ENCODE data around the gene LAGE3.
A peak's percentile ranks its signal among the peaks of the same experiment; 100 is the strongest.

Gene LAGE3

DNA sequence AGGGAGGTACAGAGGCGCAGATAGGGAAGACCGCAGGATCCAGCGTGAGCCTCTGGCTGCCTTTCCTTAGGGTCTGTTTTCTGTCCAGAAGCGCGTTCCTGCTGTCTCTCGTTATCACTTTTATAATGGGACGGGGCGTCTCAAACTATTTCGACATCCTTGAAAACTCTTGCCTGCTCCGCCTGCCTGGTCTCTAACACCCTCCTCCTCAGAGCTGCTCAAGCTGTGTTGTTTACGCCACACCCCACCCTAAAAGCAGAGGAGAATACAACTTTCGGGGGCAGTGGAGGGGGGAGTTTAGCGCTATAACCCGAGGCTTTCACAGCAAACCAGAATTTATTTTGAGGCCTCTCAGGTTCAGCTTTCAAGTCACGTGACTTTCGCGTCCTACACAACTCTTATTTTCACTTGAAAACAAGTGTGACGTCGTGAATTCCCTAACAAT is 37.6 kb upstream of the LAGE3 start:
- peak overlapping the region; percentile 11 to 48 for H3K4me3 ChIP-seq (replicated peaks in 1 of 2; ENCODE audit: low read depth in 2 of 2, low read length in 2 of 2)
- TF ChIP-seq, protein P1, sequence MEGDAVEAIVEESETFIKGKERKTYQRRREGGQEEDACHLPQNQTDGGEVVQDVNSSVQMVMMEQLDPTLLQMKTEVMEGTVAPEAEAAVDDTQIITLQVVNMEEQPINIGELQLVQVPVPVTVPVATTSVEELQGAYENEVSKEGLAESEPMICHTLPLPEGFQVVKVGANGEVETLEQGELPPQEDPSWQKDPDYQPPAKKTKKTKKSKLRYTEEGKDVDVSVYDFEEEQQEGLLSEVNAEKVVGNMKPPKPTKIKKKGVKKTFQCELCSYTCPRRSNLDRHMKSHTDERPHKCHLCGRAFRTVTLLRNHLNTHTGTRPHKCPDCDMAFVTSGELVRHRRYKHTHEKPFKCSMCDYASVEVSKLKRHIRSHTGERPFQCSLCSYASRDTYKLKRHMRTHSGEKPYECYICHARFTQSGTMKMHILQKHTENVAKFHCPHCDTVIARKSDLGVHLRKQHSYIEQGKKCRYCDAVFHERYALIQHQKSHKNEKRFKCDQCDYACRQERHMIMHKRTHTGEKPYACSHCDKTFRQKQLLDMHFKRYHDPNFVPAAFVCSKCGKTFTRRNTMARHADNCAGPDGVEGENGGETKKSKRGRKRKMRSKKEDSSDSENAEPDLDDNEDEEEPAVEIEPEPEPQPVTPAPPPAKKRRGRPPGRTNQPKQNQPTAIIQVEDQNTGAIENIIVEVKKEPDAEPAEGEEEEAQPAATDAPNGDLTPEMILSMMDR (IDR thresholded peaks at IDR 0.05; ENCODE audit: low read depth, low read length), result no peak
- peak; percentile 61 to 92 for DNase-seq (ENCODE audit: low read depth in 2 of 2)

DNA sequence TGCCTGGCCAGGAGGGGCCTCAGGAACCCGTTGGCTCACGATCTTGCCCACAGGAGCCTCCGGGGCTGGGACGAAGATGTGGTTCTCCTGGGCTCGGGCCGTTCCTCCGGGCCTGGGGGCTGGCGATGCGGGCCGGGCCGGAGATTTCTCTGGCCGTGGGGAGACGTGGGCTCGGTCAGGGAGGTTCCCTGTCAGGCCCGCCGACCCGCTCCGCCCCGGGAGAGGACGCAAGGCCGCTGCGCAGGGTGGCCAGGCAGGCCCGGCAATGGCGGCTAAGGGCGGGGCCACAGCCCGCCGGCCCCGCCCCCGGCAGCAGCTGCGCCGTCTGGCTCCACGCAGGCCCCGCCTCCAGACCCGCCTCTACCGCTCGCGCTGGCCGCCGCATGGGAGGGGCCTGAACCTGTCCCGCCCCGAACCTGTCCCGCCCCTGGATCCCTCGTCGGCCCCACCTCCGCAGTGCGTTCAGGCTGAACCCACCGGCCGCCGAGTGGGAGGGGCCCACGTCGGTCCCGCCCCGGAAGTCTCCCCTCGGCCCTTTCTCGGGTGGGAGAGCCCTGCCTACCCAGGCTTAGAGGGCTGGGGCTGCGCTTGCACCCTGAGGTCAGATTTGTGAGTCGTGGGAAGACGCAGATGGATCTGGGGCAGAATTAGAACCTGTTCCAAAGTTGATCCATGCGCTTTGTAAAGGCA is 37.0 kb upstream of the LAGE3 start, which contains the start of gene FAM3A:
FAM3A (minus strand) TSS at position 267 of the 690 bp plus-strand sequence. CDS start 460 bp downstream, outside the sequence.
- TF ChIP-seq, protein P1 (IDR thresholded peaks at IDR 0.05; ENCODE audit: low read depth, low read length), result no peak
- H3K4me3 ChIP-seq (replicated peaks in 1 of 2; ENCODE audit: low read depth in 2 of 2, low read length in 2 of 2), result peak within 1 kb of the TSS; percentile 60 to 66
- peak; percentile 86 to 94 for DNase-seq (ENCODE audit: low read depth in 2 of 2)

DNA sequence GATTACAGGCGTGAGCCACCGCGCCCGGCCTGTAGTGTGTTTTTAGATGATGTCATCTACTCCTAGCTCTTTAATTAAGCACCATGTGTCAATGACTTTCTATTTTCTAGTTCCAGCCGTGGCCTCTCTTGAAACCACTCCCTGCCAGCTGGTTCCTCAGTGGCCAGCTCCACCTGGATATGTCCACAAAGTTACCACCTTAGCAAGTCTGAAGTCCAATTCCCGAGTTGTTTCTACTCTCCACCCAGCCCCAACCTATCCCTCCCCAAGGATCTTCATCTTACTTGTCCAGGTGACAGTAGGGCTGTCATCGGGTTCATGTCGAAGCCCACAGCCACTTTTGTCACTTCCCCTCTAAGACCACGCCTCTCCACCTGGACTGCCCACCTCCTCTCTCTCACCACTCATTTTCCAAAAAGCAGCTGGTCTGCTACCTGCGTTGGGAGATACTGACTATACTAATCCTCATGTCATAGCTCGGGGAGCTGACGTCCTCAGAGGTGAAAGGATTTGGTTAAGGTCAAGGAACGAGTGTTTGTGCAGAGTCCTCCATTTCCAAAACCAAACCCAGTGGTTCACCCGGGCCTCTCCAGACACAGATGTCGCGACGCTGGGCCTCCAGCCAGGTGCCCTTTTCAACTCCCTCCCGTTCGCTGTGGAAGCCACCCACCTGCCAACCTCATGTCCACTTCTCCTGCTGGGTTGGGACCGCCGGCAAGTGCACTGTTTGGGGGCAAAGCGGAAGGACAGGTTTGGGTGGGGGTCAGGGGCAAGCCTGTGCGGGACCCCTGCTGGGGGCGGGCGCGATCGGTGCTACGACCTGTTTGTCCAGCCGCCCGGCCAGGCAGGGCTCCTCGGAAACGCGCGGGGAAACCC is 36.2 kb upstream of the LAGE3 start:
- no peak for DNase-seq (ENCODE audit: low read depth in 2 of 2)
- TF ChIP-seq, protein P1 (IDR thresholded peaks at IDR 0.05; ENCODE audit: low read depth, low read length), result no peak
- peak overlapping the region; percentile 60 to 66 for H3K4me3 ChIP-seq (replicated peaks in 1 of 2; ENCODE audit: low read depth in 2 of 2, low read length in 2 of 2)

DNA sequence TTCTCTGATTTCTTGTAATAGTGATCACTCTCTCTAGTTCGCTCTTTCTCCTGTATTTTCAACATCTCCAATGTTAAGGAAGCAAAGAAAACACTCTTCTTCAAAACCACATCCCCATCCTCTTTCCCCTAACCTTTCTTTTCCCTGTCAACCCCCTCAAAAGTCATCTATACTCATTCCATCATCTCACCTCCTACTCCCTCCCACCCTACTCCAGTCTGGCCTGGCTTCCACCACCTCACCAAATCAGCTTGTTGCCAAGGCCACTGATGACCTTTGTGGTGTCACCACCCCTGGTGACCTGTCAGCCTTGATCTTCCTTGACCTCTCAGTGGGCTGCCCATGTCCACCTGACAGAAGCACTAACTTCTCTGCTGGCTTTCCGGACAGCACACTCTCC is 34.6 kb upstream of the LAGE3 start:
- no peak for DNase-seq (ENCODE audit: low read depth in 2 of 2)
- TF ChIP-seq, protein P1 (IDR thresholded peaks at IDR 0.05; ENCODE audit: low read depth, low read length), result no peak
- H3K4me3 ChIP-seq (replicated peaks in 1 of 2; ENCODE audit: low read depth in 2 of 2, low read length in 2 of 2), result no peak overlapping the region

DNA sequence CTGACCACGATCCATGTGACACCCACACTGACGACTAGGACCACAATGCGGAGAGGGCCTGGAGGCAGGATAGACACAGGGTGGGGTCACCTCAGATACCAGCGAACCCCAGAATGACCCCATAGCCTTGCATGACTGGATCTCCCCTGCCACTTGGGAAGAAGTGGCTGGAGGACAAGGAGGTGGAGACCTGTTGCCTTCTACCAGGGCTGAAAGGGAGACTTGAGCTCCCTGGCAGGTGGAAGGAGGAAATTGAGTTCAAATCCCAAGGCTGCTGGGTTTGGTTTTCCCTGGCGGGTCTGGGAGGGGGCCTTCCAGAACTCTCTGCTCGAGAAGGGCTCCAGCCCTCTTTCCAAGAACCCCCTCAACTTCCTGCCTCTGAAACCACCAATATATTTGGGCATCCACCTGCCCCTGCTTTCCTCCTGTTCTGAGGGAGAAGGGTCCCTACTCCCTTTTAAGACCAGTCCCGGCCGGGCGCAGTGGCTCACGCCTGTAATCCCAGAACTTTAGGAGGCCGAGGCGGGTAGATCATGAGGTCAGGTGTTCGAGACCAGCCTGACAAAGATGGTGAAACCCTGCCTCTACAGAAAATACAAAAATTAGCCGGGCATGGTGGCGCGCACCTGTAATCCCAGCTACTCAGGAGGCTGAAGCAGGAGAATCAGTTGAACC is 33.9 kb upstream of the LAGE3 start:
- TF ChIP-seq, protein P1 (IDR thresholded peaks at IDR 0.05; ENCODE audit: low read depth, low read length), result no peak
- no peak overlapping the region for H3K4me3 ChIP-seq (replicated peaks in 1 of 2; ENCODE audit: low read depth in 2 of 2, low read length in 2 of 2)
- DNase-seq (ENCODE audit: low read depth in 2 of 2), result no peak

DNA sequence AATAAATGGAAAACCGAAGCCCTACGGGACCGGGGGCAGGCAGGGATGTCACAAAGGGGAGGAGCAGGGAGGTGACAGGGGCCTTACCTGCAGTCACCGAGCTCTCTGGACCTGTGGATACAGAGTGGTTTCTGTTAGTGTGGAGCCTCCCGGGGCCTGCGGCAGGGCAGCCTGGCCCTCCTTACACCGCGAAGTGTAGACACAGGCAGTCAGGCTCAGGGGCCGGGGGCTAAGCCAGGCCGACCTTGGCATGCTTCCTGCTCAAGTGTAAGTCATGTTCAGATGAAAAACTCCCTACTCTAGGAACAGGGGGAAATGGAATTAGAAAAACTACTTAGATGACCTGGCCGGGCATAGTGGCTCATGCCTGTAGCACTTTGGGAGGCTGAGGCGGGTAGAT is 32.7 kb upstream of the LAGE3 start:
- no peak for DNase-seq (ENCODE audit: low read depth in 2 of 2)
- TF ChIP-seq, protein P1 (IDR thresholded peaks at IDR 0.05; ENCODE audit: low read depth, low read length), result no peak
- no peak overlapping the region for H3K4me3 ChIP-seq (replicated peaks in 1 of 2; ENCODE audit: low read depth in 2 of 2, low read length in 2 of 2)
